ENCODE data around the gene PTPRR. TPM values are rescaled to one million over a fixed set of nuclear protein-coding genes. Genes with fewer than 3 reads are reported as not detected.
A peak's percentile ranks its signal among the peaks of the same experiment; 100 is the strongest.

Gene PTPRR
- total RNA-seq, 1 experiment from 2014 or later, result 0.46 TPM

DNA sequence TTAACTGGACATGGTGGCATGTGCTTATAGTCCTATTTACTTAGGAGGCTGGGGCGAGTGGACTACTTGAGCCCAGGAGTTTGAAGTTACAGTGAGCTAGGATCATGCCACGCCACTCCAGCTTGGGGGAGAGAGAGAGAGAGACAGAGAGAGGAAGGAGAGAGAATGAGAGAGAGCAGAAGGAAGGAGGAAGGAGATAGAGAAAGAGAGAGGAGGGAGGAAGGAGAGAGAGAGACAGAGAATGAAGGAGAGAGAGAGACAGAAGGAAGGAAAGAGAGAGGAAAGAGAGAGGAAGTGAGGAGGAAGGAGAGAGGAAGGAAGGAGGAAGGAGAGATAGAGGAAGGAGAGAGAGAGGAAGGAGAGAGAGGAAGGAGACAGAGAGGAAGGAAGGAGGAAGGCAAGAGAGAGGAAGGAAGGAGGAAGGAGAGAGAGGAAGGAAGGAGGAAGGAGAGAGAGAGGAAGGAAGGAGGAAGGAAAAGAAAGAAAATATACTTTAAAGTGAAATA, 189.8 kb downstream of the PTPRR start:
- Mint-ChIP-seq H3K27ac (no peak overlapping the region), H3K36me3 (peaks cover 7% of the 10 kb centered on the region), H3K4me1 (0 out of 2 replicates have a peak, but pooled peaks cover 2% of the 10 kb centered on the region), H3K4me3 (no peak overlapping the region), H3K27me3 (ENCODE audit: low read depth) (no peaks in the 10 kb centered on the region; the same call in 1 of the 2 replicates), H3K9me3 (peaks cover 8% of the 10 kb centered on the region)
- POLR2A ChIA-PET, result no interaction called here
- CTCF ChIA-PET, result interaction anchor here (0.6 to 1.4 kb wide), 2 partner anchors 12 to 951 kb away, joined by 3 read pairs; no protein-coding TSS in a partner anchor
- no peak for DNase-seq (ENCODE audit: low spot score)
- ATAC-seq, result no peak
- TF ChIP-seq JUN (CRISPR knock-in tag; IDR thresholded peaks at IDR 0.05), result no peak
- TF ChIP-seq KAT7 (CRISPR knock-in tag; IDR thresholded peaks at IDR 0.05; ENCODE audit: borderline replicate concordance), result no peak
- no peak for TF ChIP-seq FOXK1 (CRISPR knock-in tag; IDR thresholded peaks at IDR 0.05)
- TF ChIP-seq, protein P1, sequence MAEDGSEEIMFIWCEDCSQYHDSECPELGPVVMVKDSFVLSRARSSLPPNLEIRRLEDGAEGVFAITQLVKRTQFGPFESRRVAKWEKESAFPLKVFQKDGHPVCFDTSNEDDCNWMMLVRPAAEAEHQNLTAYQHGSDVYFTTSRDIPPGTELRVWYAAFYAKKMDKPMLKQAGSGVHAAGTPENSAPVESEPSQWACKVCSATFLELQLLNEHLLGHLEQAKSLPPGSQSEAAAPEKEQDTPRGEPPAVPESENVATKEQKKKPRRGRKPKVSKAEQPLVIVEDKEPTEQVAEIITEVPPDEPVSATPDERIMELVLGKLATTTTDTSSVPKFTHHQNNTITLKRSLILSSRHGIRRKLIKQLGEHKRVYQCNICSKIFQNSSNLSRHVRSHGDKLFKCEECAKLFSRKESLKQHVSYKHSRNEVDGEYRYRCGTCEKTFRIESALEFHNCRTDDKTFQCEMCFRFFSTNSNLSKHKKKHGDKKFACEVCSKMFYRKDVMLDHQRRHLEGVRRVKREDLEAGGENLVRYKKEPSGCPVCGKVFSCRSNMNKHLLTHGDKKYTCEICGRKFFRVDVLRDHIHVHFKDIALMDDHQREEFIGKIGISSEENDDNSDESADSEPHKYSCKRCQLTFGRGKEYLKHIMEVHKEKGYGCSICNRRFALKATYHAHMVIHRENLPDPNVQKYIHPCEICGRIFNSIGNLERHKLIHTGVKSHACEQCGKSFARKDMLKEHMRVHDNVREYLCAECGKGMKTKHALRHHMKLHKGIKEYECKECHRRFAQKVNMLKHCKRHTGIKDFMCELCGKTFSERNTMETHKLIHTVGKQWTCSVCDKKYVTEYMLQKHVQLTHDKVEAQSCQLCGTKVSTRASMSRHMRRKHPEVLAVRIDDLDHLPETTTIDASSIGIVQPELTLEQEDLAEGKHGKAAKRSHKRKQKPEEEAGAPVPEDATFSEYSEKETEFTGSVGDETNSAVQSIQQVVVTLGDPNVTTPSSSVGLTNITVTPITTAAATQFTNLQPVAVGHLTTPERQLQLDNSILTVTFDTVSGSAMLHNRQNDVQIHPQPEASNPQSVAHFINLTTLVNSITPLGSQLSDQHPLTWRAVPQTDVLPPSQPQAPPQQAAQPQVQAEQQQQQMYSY (CRISPR knock-in tag; IDR thresholded peaks at IDR 0.05), result no peak
- no peak for TF ChIP-seq MXD4 (CRISPR knock-in tag; IDR thresholded peaks at IDR 0.05; ENCODE audit: borderline replicate concordance)
- no peak for TF ChIP-seq ZNF219 (CRISPR knock-in tag; IDR thresholded peaks at IDR 0.05; ENCODE audit: borderline replicate concordance)
- TF ChIP-seq NFE2L1 (CRISPR knock-in tag; IDR thresholded peaks at IDR 0.05), result no peak
- TF ChIP-seq, protein P2, sequence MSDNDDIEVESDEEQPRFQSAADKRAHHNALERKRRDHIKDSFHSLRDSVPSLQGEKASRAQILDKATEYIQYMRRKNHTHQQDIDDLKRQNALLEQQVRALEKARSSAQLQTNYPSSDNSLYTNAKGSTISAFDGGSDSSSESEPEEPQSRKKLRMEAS (CRISPR knock-in tag; IDR thresholded peaks at IDR 0.05), result no peak
- TF ChIP-seq, protein P3, sequence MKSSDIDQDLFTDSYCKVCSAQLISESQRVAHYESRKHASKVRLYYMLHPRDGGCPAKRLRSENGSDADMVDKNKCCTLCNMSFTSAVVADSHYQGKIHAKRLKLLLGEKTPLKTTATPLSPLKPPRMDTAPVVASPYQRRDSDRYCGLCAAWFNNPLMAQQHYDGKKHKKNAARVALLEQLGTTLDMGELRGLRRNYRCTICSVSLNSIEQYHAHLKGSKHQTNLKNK (CRISPR knock-in tag; IDR thresholded peaks at IDR 0.05), result no peak
- no peak for TF ChIP-seq FOXP1 (CRISPR knock-in tag; IDR thresholded peaks at IDR 0.05; ENCODE audit: borderline replicate concordance)
- no peak for TF ChIP-seq TEAD4 (CRISPR knock-in tag; IDR thresholded peaks at IDR 0.05)
- TF ChIP-seq, protein P4, sequence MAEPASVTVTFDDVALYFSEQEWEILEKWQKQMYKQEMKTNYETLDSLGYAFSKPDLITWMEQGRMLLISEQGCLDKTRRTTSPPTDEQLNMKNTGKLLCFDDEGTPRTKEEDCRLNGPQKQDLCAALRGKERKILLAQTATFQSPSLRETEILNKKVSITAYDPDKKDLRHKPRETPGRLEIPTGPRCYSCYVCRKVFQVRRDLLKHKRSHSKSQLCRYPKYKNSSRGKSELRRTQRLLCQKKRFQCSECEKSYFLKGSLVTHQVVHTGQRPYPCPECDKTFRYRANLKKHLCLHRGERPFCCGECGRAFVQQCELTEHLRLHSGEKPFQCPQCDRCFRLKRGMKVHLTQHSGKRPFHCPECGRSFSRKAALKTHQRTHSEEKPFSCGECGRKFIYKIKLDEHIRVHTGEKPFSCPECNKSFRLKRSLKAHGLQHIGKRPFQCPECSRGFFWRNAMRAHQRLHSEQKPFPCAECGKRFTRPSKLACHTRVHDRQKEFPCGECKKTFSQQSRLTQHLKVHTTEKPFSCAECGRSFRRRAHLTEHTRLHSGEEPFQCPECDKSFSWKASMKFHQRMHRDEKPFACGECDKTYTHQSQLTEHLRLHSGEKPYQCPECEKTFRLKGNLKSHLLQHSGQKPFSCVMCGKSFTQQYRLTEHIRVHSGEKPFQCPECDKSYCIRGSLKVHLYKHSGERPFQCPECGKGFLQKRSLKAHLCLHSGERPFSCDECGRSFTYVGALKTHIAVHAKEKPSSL (CRISPR knock-in tag; conservative IDR thresholded peaks at IDR 0.05), result no peak
- TF ChIP-seq, protein P5, sequence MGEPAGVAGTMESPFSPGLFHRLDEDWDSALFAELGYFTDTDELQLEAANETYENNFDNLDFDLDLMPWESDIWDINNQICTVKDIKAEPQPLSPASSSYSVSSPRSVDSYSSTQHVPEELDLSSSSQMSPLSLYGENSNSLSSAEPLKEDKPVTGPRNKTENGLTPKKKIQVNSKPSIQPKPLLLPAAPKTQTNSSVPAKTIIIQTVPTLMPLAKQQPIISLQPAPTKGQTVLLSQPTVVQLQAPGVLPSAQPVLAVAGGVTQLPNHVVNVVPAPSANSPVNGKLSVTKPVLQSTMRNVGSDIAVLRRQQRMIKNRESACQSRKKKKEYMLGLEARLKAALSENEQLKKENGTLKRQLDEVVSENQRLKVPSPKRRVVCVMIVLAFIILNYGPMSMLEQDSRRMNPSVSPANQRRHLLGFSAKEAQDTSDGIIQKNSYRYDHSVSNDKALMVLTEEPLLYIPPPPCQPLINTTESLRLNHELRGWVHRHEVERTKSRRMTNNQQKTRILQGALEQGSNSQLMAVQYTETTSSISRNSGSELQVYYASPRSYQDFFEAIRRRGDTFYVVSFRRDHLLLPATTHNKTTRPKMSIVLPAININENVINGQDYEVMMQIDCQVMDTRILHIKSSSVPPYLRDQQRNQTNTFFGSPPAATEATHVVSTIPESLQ (CRISPR knock-in tag; IDR thresholded peaks at IDR 0.05), result no peak
- TF ChIP-seq, protein P6, sequence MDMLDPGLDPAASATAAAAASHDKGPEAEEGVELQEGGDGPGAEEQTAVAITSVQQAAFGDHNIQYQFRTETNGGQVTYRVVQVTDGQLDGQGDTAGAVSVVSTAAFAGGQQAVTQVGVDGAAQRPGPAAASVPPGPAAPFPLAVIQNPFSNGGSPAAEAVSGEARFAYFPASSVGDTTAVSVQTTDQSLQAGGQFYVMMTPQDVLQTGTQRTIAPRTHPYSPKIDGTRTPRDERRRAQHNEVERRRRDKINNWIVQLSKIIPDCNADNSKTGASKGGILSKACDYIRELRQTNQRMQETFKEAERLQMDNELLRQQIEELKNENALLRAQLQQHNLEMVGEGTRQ (CRISPR knock-in tag; IDR thresholded peaks at IDR 0.05), result no peak

DNA sequence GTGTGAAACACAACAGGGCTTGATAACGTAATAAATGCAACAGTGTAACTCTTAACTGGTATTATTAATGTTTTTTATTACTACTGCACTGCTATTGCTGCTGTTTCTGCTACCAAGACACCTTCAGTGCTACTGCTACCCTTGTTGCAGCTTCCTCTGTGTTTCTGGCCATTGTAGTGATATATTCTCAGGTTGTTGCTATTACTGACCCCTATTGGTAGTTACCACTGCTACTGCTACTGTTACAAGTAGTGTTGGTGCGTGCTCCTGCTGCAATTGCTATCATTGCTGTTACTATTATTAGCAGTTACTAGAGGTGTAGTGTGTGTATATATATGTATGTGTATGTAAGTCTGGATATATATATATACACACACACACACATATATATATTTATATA, 196.1 kb downstream of the PTPRR start:
- ATAC-seq (peak; percentile 74), DNase-seq (ENCODE audit: low spot score) (no peak)
- Mint-ChIP-seq H3K27me3 (ENCODE audit: low read depth) (no peaks in the 10 kb centered on the region), H3K4me3 (no peak overlapping the region), H3K9me3 (no peaks in the 10 kb centered on the region), H3K27ac (no peak overlapping the region), H3K4me1 (peaks cover 43% of the 10 kb centered on the region), H3K36me3 (no peaks in the 10 kb centered on the region)
- ChIA-PET POLR2A (no interaction called here), CTCF (interaction anchor here (0.5 to 2.2 kb wide), 7 partner anchors 9 to 986 kb away, joined by 3 to 9 read pairs (median 3); no protein-coding TSS in a partner anchor)
- 0 out of 2 replicates have a peak, but pooled peaks have one; percentile 37 for TF ChIP-seq GTF2I (CRISPR knock-in tag; conservative IDR thresholded peaks at IDR 0.05)
- TF ChIP-seq, protein P7, sequence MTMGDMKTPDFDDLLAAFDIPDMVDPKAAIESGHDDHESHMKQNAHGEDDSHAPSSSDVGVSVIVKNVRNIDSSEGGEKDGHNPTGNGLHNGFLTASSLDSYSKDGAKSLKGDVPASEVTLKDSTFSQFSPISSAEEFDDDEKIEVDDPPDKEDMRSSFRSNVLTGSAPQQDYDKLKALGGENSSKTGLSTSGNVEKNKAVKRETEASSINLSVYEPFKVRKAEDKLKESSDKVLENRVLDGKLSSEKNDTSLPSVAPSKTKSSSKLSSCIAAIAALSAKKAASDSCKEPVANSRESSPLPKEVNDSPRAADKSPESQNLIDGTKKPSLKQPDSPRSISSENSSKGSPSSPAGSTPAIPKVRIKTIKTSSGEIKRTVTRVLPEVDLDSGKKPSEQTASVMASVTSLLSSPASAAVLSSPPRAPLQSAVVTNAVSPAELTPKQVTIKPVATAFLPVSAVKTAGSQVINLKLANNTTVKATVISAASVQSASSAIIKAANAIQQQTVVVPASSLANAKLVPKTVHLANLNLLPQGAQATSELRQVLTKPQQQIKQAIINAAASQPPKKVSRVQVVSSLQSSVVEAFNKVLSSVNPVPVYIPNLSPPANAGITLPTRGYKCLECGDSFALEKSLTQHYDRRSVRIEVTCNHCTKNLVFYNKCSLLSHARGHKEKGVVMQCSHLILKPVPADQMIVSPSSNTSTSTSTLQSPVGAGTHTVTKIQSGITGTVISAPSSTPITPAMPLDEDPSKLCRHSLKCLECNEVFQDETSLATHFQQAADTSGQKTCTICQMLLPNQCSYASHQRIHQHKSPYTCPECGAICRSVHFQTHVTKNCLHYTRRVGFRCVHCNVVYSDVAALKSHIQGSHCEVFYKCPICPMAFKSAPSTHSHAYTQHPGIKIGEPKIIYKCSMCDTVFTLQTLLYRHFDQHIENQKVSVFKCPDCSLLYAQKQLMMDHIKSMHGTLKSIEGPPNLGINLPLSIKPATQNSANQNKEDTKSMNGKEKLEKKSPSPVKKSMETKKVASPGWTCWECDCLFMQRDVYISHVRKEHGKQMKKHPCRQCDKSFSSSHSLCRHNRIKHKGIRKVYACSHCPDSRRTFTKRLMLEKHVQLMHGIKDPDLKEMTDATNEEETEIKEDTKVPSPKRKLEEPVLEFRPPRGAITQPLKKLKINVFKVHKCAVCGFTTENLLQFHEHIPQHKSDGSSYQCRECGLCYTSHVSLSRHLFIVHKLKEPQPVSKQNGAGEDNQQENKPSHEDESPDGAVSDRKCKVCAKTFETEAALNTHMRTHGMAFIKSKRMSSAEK (CRISPR knock-in tag; IDR thresholded peaks at IDR 0.05; ENCODE audit: borderline replicate concordance), result no peak
- peak; percentile 92 for TF ChIP-seq ZNF121 (CRISPR knock-in tag; IDR thresholded peaks at IDR 0.05)
- TF ChIP-seq TCF7 (CRISPR knock-in tag; IDR thresholded peaks at IDR 0.05; ENCODE audit: low read depth), result no peak
- TF ChIP-seq, protein P8, sequence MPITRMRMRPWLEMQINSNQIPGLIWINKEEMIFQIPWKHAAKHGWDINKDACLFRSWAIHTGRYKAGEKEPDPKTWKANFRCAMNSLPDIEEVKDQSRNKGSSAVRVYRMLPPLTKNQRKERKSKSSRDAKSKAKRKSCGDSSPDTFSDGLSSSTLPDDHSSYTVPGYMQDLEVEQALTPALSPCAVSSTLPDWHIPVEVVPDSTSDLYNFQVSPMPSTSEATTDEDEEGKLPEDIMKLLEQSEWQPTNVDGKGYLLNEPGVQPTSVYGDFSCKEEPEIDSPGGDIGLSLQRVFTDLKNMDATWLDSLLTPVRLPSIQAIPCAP (CRISPR knock-in tag; IDR thresholded peaks at IDR 0.05), result no peak

Data from WTC11 (cell line).